Loucy (cell line): ENCODE data around the gene TBL1X.

ENCODE experiments used
- H2AFZ ChIP-seq: fragments of 200-600 bp; sonication (generic); 2 replicates; pipeline ENCODE4 v1.6.0; 2016; ENCODE audit warnings: antibody characterized with exemption, mild to moderate bottlenecking, low read length, moderate library complexity
- H3F3A ChIP-seq: fragments of 200-600 bp; 2 replicates; pipeline ENCODE4 v1.6.0; 2016; ENCODE audit warnings: antibody characterized with exemption, low read depth, mild to moderate bottlenecking
- H3K27me3 ChIP-seq: fragments of 200-600 bp; sonication (generic); 2 replicates; pipeline ENCODE4 v1.6.1; 2014; ENCODE audit warnings: low read length, mild to moderate bottlenecking; ENCODE audit not compliant: insufficient read depth, poor library complexity, severe bottlenecking
- H3K36me3 ChIP-seq: fragments of 200-600 bp; sonication (generic); 2 replicates; pipeline ENCODE4 v1.6.1; 2016; ENCODE audit warnings: low read length; ENCODE audit not compliant: insufficient read depth
- H3K4me1 ChIP-seq: fragments of 200-600 bp; sonication (generic); 2 replicates; pipeline ENCODE4 v1.5.1; 2014; ENCODE audit warnings: low read length, mild to moderate bottlenecking; ENCODE audit not compliant: insufficient read depth, poor library complexity, severe bottlenecking
- H3K4me2 ChIP-seq: fragments of 200-600 bp; sonication (generic); 2 replicates; pipeline ENCODE4 v1.6.0; 2014; ENCODE audit warnings: antibody characterized with exemption, low read length, low read depth, mild to moderate bottlenecking; ENCODE audit not compliant: poor library complexity, severe bottlenecking
- H3K4me3 ChIP-seq: fragments of 200-600 bp; sonication (generic); 2 replicates; pipeline ENCODE4 v1.5.1; 2014; ENCODE audit warnings: low read length, mild to moderate bottlenecking, mixed read lengths; ENCODE audit not compliant: poor library complexity, severe bottlenecking
- H3K79me2 ChIP-seq: fragments of 200-600 bp; sonication (generic); 2 replicates; pipeline ENCODE4 v1.6.1; 2014; ENCODE audit warnings: low read length; ENCODE audit not compliant: insufficient read depth
- H3K9ac ChIP-seq: fragments of 200-600 bp; sonication (generic); 2 replicates; pipeline ENCODE4 v1.6.0; 2014; ENCODE audit warnings: mild to moderate bottlenecking, low read depth, low read length, moderate library complexity; ENCODE audit not compliant: poor library complexity, severe bottlenecking
- H3K9me2 ChIP-seq: fragments of 200-600 bp; sonication (generic); replicated peaks from 2 replicates; pipeline ENCODE4 v1.6.1; 2016; ENCODE audit warnings: low read depth, low read length, mixed read lengths
- H3K9me3 ChIP-seq: fragments of 200-600 bp; sonication (generic); 2 replicates; pipeline ENCODE4 v1.6.1; 2014; ENCODE audit warnings: mild to moderate bottlenecking, antibody characterized with exemption, low read length, low read depth; ENCODE audit not compliant: insufficient read depth
- H4K20me1 ChIP-seq: fragments of 200-600 bp; sonication (generic); 2 replicates; pipeline ENCODE4 v1.6.0; 2014; ENCODE audit warnings: antibody characterized with exemption, low read length, mild to moderate bottlenecking; ENCODE audit not compliant: insufficient read depth, poor library complexity, severe bottlenecking
- CTCF ChIP-seq: fragments of 200-600 bp; sonication (generic); conservative IDR thresholded peaks from 2 replicates; pipeline ENCODE4 v1.5.1; 2014; ENCODE audit warnings: mild to moderate bottlenecking, antibody characterized with exemption, low read length
- EZH2phosphoT487 ChIP-seq: fragments of 200-600 bp; IDR thresholded peaks from 2 replicates; pipeline ENCODE4 v1.6.1; 2018; ENCODE audit warnings: antibody characterized with exemption, mild to moderate bottlenecking, moderate library complexity, borderline replicate concordance

The TBL1X gene

GRCh38 chrX:9489234-9489633 lies 24.4 kb downstream of the TBL1X start:
- H3K9me3 ChIP-seq = no peaks in the 10 kb centered on the region
- H3K9me2 ChIP-seq = no peaks in the 10 kb centered on the region
- no peaks in the 10 kb centered on the region for H3K79me2 ChIP-seq
- TF ChIP-seq EZH2phosphoT487 (no peak), CTCF (no peak)
- H3K27me3 ChIP-seq = no peaks in the 10 kb centered on the region
- H3K4me2 ChIP-seq = no peak overlapping the region
- no peaks in the 10 kb centered on the region for H3K36me3 ChIP-seq
- H2AFZ ChIP-seq = no peak overlapping the region
- no peaks in the 10 kb centered on the region for H3K4me1 ChIP-seq
- H4K20me1 ChIP-seq = peaks cover 4% of the 10 kb centered on the region
- H3K4me3 ChIP-seq = no peak overlapping the region
- no peaks in the 10 kb centered on the region for H3F3A ChIP-seq
- no peak overlapping the region for H3K9ac ChIP-seq

GRCh38 chrX:9492901-9493300 lies 28.0 kb downstream of the TBL1X start:
- no peak overlapping the region for H3K9ac ChIP-seq
- peaks cover 4% of the 10 kb centered on the region for H4K20me1 ChIP-seq
- no peak overlapping the region for H2AFZ ChIP-seq
- H3F3A ChIP-seq = no peaks in the 10 kb centered on the region
- H3K36me3 ChIP-seq = no peaks in the 10 kb centered on the region
- H3K4me2 ChIP-seq = no peak overlapping the region
- no peaks in the 10 kb centered on the region for H3K9me3 ChIP-seq
- H3K9me2 ChIP-seq = no peaks in the 10 kb centered on the region
- TF ChIP-seq EZH2phosphoT487 = no peak
- TF ChIP-seq CTCF = no peak
- no peaks in the 10 kb centered on the region for H3K4me1 ChIP-seq
- no peaks in the 10 kb centered on the region for H3K79me2 ChIP-seq
- no peaks in the 10 kb centered on the region for H3K27me3 ChIP-seq
- H3K4me3 ChIP-seq = no peak overlapping the region

- H2AFZ ChIP-seq = no peak overlapping the region
- peaks cover 4% of the 10 kb centered on the region for H4K20me1 ChIP-seq
- no peak overlapping the region for H3K4me3 ChIP-seq
- no peaks in the 10 kb centered on the region for H3K9me3 ChIP-seq
- no peaks in the 10 kb centered on the region for H3K79me2 ChIP-seq
- H3K36me3 ChIP-seq = no peaks in the 10 kb centered on the region
- no peak overlapping the region for H3K4me2 ChIP-seq
- no peaks in the 10 kb centered on the region for H3K9me2 ChIP-seq
- H3K27me3 ChIP-seq = no peaks in the 10 kb centered on the region
- H3K4me1 ChIP-seq = no peaks in the 10 kb centered on the region
- H3K9ac ChIP-seq = no peak overlapping the region
- H3F3A ChIP-seq = no peaks in the 10 kb centered on the region
- TF ChIP-seq CTCF (no peak), EZH2phosphoT487 (no peak)
Observed at GRCh38 chrX:9493936-9494335, 29.1 kb downstream of the TBL1X start.
